Ureter (tissue), 1 donor: ENCODE results near the gene LPCAT3. TPM values are rescaled to one million over a fixed set of nuclear protein-coding genes. Genes with fewer than 3 reads are reported as not detected.

ENCODE experiments used
- DNase-seq: peaks from one replicate; pipeline ENCODE4 v3.0.0-alpha.2; 2020; ENCODE audit warnings: low spot score
- total RNA-seq: library from RNA; stranded (reverse); gene quantifications from one replicate; pipeline ENCODE4 v1.2.4, GENCODE V29; 2023
- donor health status: DM: yes; HTN: yes; CAD: no.

LPCAT3 gene
- total RNA-seq, 1 donor from 2014 or later: 95.9 TPM

DNA sequence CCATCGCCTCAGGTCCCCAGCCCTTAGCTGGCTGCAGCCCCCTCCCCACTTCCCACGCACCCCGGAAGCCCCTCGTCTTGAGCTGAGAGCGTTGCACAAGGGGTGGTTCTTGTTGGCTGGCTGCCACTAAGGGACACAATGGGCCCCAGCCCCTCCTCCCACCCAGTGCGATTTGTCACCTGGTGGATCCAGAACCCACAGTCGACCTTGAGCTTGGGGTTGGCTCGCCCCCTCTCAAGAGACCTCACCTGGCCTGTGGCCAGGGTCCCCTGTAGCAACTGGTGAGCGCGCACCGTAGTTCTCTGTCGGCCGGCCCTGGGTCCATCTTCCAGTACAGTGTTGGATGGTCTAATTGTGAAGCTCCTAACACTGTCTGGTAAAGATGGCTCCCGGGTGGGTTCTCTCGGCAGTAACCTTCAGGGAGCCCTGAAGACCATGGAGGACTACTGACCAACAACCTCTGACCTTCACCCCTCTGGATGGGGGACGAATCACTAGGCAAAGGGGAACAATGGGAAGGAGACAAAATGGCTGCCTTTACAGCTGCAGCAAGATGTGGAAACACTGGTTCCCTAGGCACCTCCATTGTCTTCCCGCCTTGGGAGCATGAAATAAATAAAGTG lies 54.4 kb downstream of the LPCAT3 start:
- no peak for DNase-seq

GRCh38 chr12:6963016-6963731 lies 55.1 kb downstream of the LPCAT3 start:
- peak; percentile 94 for DNase-seq

DNA sequence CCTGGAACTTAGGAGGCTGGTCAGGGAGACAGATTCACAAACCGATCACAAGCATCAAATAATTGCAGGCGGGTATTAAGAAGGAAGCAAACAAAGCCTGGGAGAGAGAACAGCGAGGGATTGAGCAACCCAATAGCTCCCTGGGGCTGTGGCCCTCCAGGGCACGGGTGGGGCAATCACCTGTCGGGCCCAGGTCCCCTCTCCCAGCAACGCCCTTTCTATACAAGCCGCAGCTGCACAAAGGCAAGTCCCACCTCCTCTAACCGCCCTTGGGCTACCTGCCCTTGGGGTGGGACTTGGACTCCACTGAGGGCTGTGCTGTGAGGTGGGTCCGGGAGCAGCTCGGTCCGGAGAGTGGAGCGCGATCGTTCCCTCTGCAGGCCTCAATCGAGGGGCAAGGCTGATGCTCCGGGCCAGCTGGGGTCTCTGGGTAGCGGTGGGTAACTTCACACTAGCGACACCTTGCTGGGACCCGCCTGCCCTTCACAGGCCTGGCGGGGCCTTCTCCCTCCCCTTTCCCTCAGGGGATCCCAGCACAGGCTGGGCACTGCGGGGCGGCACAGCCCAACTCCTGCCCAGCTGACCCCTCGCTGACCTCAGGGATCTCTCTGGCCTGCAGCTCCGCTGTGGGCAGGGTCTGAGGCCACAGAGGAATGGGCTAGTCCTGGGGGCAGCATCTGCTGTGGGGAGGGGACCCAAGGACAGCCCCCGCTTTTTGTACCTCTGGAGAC lies 55.8 kb downstream of the LPCAT3 start:
- DNase-seq: peak; percentile 86

DNA sequence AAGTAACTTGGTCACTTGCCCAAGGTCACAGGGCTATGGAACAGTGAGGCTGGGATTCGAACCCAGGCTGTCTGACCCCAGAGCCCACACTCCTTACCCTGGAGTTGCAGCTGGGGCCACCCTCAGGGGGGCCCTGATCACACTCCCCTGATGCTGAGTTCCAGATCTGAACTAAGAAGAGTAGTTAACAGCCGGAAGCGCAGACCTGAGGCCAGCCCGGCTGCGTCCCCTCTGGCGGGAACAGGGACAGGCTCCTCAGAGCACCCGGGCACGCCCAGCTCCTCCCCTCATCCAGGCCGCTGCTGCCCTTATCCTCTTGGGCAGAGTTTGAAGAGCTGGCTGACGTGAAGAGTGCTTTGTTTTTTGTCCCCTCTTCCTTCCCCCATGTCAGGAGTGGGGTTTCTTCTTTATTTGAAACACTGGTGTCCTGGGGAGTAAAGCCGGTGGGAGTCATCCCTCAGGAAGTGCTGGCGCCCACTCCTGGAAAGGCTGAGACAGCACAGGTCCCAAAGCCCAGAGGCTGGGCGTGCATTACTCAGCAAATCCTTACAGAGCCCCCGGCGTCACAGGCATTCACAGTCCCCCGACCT lies 56.5 kb downstream of the LPCAT3 start:
- DNase-seq: no peak

- peak; percentile 81 for DNase-seq
These were observed 57.0 kb downstream of the LPCAT3 start for GRCh38 chr12:6961278-6961694.

- DNase-seq: no peak
These were observed 57.5 kb downstream of the LPCAT3 start for GRCh38 chr12:6960593-6961277.

- no peak for DNase-seq
These were observed 58.3 kb downstream of the LPCAT3 start for GRCh38 chr12:6959805-6960592.

- DNase-seq: no peak
These were observed 59.0 kb downstream of the LPCAT3 start for GRCh38 chr12:6959058-6959804.

- DNase-seq: no peak
These were observed 59.6 kb downstream of the LPCAT3 start for GRCh38 chr12:6958609-6959057.

GRCh38 chr12:6957741-6958608 lies 60.3 kb downstream of the LPCAT3 start:
- no peak for DNase-seq

- DNase-seq: no peak
These were observed 61.0 kb downstream of the LPCAT3 start for GRCh38 chr12:6957151-6957701.

- no peak for DNase-seq
These were observed 62.1 kb downstream of the LPCAT3 start for GRCh38 chr12:6956021-6956727.

GRCh38 chr12:6955108-6956020 lies 62.9 kb downstream of the LPCAT3 start:
- DNase-seq: no peak

- DNase-seq: no peak
These were observed 63.8 kb downstream of the LPCAT3 start for GRCh38 chr12:6954316-6955107.

GRCh38 chr12:6953442-6954315 lies 64.6 kb downstream of the LPCAT3 start:
- peak; percentile 73 for DNase-seq
